ENCODE results near the gene AHI1. TPM values are rescaled to one million over a fixed set of nuclear protein-coding genes. Genes with fewer than 3 reads are reported as not detected.

AHI1 gene
- total RNA-seq, 2 experiments from 2014 or later, result 10.8 to 14.0 TPM

DNA sequence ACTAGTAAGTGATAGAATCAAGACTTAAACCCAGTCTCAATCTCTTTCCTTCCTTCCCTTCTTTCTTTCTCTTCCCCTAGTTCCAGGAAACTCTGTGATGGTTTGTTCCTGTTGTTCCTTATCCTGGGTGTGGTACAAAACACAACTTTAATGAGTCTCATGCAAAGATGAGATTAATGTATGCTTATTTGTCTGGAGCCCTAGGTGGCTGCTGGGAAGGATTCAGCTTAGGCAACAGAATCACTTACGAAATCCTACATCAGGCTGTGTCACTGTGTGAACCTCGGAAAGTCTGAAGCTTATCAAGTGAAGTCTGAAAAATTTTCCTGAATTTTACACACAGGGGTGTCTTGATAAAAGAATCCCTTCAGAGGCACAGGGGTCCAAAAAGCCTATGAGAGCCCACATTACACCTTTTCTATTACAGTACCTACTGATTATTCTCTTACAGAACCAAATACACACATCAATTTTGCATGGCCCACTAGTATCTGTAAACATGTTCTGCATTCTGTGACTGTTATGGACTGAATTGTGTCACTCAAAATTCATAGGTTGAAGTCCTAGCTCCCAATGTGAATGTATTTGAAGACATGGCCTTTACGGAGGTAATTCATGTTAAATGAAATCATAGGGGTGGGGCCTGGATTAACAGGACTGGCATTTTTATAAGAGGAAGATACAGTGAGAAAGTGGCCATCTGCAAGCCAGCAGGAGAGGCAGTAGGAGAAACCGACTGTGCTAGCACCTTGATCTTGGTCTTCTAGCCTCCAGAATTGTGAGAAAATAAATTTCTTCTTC, 171.7 kb downstream of the AHI1 start:
- CTCF ChIA-PET, result interaction anchor here (1.0 kb wide), 1 partner anchor 9 kb away, joined by 4 read pairs; no protein-coding TSS in a partner anchor
- Mint-ChIP-seq H3K9me3 (no peaks in the 10 kb centered on the region), H3K27me3 (no peaks in the 10 kb centered on the region), H3K36me3 (ENCODE audit: low read depth) (peaks cover 8% of the 10 kb centered on the region), H3K27ac (no peak overlapping the region), H3K4me3 (no peak overlapping the region), H3K4me1 (peaks cover 12% of the 10 kb centered on the region)
- no peak for DNase-seq
- POLR2A ChIA-PET, result no interaction called here

DNA sequence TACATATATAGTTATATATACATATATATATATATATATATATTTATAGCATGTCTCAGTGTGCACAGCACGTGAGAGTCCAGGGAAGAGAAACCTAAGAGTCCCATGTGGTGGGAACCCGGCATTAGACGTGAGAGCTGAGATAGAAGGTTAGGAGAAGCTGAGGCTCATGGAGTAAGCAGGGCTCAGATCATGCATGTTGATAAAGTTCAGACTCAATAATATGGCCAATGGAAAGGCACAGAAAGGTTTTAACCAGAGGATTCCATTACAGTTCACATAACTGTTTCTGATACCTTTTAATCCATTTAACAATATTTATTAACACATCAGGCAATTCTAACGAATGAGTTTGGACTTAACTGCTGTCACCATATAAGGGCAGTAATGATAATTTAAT, 173.0 kb downstream of the AHI1 start:
- no peaks in the 10 kb centered on the region for H3K27me3 Mint-ChIP-seq
- CTCF ChIA-PET, result interaction anchor here (0.6 kb wide), 1 partner anchor 159 kb away, joined by 3 read pairs; no protein-coding TSS in a partner anchor
- H3K4me3 Mint-ChIP-seq, result no peak overlapping the region
- no peaks in the 10 kb centered on the region for H3K9me3 Mint-ChIP-seq
- no peak for DNase-seq
- peaks cover 12% of the 10 kb centered on the region for H3K4me1 Mint-ChIP-seq
- peaks cover 6% of the 10 kb centered on the region for H3K36me3 Mint-ChIP-seq (ENCODE audit: low read depth)
- no peak overlapping the region for H3K27ac Mint-ChIP-seq
- POLR2A ChIA-PET, result no interaction called here

DNA sequence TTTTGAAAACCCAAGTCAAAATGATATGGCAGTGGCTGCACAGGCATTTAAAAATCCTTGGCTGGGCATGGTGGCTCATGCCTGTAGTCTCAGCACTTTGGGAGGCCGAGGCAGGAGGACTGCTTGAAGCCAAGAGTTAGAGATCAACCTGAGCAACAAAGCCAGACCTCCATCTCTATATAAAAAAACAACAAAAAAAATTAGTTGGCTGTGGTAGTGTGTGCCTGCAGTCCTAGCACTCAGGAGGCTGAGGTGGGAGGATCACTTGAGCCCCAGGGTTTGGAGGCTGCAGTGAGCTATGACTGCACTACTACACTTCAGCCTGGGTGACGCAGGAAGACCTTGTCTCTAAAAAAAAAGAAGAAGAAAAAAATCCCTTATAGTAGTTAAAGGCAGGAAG, 173.6 kb downstream of the AHI1 start:
- H3K36me3 Mint-ChIP-seq (ENCODE audit: low read depth), result peaks cover 4% of the 10 kb centered on the region
- CTCF ChIA-PET, result interaction anchor here (2.1 kb wide), 1 partner anchor 9 kb away, joined by 7 read pairs; no protein-coding TSS in a partner anchor
- POLR2A ChIA-PET, result interaction anchor here (0.6 kb wide), 1 partner anchor 69 kb away, joined by 5 read pairs; no protein-coding TSS in a partner anchor
- H3K27me3 Mint-ChIP-seq, result no peaks in the 10 kb centered on the region
- no peak for DNase-seq
- peaks cover 12% of the 10 kb centered on the region for H3K4me1 Mint-ChIP-seq
- H3K27ac Mint-ChIP-seq, result no peak overlapping the region
- H3K9me3 Mint-ChIP-seq, result no peaks in the 10 kb centered on the region
- H3K4me3 Mint-ChIP-seq, result no peak overlapping the region

DNA sequence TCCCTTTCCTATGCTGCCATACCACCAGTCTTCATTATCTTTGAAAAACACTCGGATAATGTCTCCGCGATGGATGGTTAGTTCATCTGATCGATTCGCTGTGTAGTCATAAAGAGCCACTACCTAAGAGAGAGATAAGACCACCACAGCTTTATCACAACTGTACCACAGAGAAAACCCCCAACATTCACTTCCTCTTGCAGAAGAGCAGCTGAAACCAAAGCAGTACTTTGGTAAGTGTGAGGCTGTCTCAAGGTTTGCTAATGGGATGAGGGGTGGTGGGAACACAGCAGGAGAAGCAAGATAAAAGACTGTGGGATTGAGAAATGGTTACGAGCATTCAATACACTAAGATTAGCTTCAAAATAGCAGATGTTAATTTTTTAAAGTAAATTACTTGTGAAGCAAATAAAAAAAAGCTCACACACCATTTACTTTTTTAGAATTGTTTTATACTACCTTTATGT, 174.3 kb downstream of the AHI1 start:
- POLR2A ChIA-PET, result no interaction called here
- no peak for DNase-seq
- Mint-ChIP-seq H3K4me1 (peaks cover 10% of the 10 kb centered on the region), H3K27me3 (no peaks in the 10 kb centered on the region), H3K27ac (no peak overlapping the region), H3K9me3 (no peaks in the 10 kb centered on the region), H3K4me3 (no peak overlapping the region), H3K36me3 (ENCODE audit: low read depth) (peaks cover 4% of the 10 kb centered on the region)
- CTCF ChIA-PET, result interaction anchor here (0.6 to 2.1 kb wide), 2 partner anchors 10 to 51 kb away, joined by 3 to 7 read pairs; no protein-coding TSS in a partner anchor

DNA sequence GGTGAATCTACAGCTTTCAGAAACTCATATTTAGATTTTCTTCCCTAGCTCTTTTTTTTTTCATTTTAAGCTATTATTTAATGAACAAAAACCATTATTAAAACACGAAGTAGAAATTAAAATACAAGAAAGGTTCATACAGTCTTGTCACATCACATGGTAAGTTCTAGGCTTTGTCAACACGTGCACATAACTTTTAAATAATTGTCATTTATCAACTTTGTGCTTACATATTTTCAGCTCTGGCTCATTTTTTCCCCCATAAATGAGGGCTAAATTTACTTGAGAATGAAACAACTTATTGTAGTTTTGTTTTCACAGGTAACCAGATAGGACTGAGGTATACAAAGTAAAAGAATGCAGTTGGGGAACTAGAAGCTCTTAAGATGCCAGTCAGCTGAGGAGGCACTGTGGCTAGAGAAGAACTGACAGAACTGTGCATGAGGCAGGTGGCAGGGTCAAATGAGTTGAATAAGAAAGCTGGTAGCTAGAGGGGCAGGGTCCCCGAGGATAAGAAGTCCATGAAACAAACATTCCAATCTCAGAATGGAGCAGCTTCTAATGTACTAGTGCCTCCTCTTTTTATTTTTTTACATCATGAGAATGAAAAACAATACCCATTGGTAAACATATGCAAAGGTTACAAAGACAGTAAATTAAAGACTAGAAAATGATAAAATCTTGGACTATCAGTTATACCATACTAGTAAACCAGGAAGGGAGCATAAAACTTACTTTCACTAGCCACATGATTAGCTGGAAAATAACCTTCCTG, 174.9 kb downstream of the AHI1 start:
- no peak overlapping the region for H3K4me3 Mint-ChIP-seq
- H3K36me3 Mint-ChIP-seq (ENCODE audit: low read depth), result peaks cover 2% of the 10 kb centered on the region
- no peak for DNase-seq
- H3K4me1 Mint-ChIP-seq, result peaks cover 10% of the 10 kb centered on the region
- no peak overlapping the region for H3K27ac Mint-ChIP-seq
- ChIA-PET POLR2A (no interaction called here), CTCF (interaction anchor here (0.6 to 2.1 kb wide), 3 partner anchors 10 to 660 kb away, joined by 3 to 7 read pairs (median 3); no protein-coding TSS in a partner anchor)
- no peaks in the 10 kb centered on the region for H3K9me3 Mint-ChIP-seq
- no peaks in the 10 kb centered on the region for H3K27me3 Mint-ChIP-seq

GRCh38 chr6:135320721-135321621, 176.6 kb downstream of the AHI1 start:
- ChIA-PET CTCF (interaction anchor here (1.0 kb wide), 1 partner anchor 22 kb away, joined by 3 read pairs; no protein-coding TSS in a partner anchor), POLR2A (no interaction called here)

DNA sequence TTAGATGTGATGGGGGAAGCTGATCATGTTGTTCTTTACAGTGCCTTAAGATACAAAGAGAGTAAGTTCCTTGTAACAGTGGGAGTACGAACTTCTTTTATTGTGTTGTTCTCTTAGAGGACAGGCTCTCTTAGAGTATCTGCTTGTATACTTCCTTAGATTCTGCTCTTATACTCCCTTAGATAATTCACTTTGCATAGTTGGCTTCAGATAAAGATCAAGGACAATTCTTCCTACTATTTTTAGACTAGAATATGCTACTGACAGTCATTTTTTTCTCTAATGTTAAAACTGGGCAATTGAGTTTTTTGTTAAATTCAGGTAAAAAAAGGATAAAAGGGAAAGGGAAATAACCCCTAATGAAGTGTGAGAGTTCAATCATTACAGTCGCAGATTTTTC, 177.7 kb downstream of the AHI1 start:
- CTCF ChIA-PET, result no interaction called here
- no peak overlapping the region for H3K4me3 Mint-ChIP-seq
- H3K27me3 Mint-ChIP-seq, result no peaks in the 10 kb centered on the region
- POLR2A ChIA-PET, result no interaction called here
- DNase-seq, result no peak
- peaks cover 2% of the 10 kb centered on the region for H3K36me3 Mint-ChIP-seq (ENCODE audit: low read depth)
- no peak overlapping the region for H3K27ac Mint-ChIP-seq
- H3K9me3 Mint-ChIP-seq, result no peaks in the 10 kb centered on the region
- peaks cover 8% of the 10 kb centered on the region for H3K4me1 Mint-ChIP-seq

More at GRCh38 chr6:135320721-135321621, 176.6 kb downstream of the AHI1 start:
- Mint-ChIP-seq H3K4me1 (peaks cover 10% of the 10 kb centered on the region), H3K4me3 (no peak overlapping the region), H3K27me3 (no peaks in the 10 kb centered on the region), H3K36me3 (ENCODE audit: low read depth) (peaks cover 2% of the 10 kb centered on the region), H3K27ac (no peak overlapping the region), H3K9me3 (no peaks in the 10 kb centered on the region)
- DNase-seq, result no peak

DNA sequence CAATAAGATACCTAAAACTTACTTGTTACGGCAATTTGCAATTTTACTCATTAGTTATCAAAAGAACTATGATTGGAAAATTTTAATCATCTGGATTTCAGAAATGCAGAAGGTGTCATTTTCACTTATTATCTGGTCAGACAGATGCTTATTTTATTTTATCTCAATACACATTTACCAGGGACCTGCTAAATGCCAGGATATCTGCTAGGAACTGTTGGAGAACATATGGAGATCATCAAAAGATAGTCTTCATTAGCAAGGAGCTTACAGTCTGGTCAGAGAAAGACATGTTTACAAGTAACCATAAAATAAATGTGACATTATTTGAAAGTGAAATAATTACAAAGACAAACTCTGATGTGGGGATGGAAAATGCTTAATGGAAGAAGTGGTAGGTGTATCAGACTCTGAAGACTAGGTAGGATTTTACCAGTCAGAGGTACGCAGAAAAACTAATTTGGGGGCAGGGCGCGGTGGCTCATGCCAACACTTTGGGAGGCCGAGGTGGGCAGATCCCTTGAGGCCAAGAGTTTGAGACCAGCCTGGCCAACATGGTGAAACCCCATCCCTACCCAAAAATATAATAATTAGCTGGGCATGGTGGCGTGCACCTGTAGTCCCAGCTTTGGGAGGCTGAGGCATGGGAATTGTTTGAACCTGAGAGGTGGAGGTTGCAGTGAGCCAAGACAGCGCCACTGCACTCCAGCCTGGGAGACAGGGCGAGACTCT, 178.6 kb downstream of the AHI1 start:
- Mint-ChIP-seq H3K36me3 (ENCODE audit: low read depth) (peaks cover 2% of the 10 kb centered on the region), H3K27ac (no peak overlapping the region), H3K9me3 (no peaks in the 10 kb centered on the region), H3K4me1 (peaks cover 8% of the 10 kb centered on the region), H3K4me3 (no peak overlapping the region), H3K27me3 (no peaks in the 10 kb centered on the region)
- POLR2A ChIA-PET, result no interaction called here
- CTCF ChIA-PET, result no interaction called here
- no peak for DNase-seq

DNA sequence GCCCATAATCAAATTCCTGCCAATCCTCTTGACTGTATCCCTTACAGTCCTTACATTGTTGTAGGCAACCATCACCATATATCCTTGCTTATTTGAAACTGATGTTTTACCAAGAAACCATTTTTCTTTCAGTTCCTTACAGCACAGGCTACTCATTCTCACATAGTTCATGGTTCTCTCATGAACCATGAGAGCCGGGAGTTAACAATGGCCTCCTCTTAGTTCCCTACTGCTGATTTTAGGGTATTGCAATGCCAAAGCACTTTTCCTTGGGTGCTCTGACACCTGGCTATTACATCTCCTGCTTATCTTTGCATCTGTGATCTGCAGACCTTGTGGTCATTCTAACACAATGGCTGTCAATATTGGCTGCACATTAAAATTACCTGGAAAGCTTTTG, 183.0 kb downstream of the AHI1 start:
- Mint-ChIP-seq H3K9me3 (no peaks in the 10 kb centered on the region), H3K27ac (no peak overlapping the region), H3K36me3 (ENCODE audit: low read depth) (peaks cover 5% of the 10 kb centered on the region), H3K27me3 (no peaks in the 10 kb centered on the region), H3K4me1 (no peaks in the 10 kb centered on the region), H3K4me3 (no peak overlapping the region)
- CTCF ChIA-PET, result no interaction called here
- no peak for DNase-seq
- POLR2A ChIA-PET, result no interaction called here

DNA sequence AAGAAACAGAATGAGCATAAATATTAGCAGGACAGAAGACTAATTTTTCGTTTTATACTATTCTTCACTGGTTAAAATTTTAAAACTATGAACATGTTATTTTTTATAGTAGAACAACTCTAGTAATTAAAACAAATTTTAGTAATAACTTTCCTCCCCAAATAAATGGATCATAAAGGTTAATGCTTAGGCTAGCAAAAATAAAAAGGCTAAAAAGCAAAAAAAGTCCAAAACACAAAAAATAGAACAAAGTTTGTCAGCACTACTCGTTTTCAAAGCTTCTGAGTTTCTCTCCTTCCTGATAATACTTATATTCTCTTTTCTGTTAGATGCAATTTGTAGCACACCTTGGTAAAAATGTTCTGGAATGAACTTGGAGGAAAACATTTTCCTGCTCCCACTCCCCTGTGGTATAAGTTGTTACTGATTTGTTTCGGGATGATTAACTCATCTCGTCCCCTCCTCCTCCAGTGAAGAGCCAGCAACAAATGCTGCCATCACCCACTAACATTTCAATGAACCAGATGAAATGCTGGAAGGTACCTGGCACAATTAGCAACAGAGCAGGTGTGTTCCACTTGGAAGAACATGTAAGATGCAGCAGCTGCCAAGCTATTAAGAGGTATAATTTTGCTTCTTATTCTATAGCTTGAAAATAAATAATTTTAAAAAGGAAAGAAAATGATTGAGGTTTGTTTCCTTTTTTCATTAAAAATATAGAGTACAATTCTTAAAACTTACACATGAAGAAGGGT, 185.9 kb downstream of the AHI1 start:
- H3K36me3 Mint-ChIP-seq (ENCODE audit: low read depth), result peaks cover 5% of the 10 kb centered on the region
- H3K27ac Mint-ChIP-seq, result no peak overlapping the region
- H3K9me3 Mint-ChIP-seq, result no peaks in the 10 kb centered on the region
- no peak for DNase-seq
- no peak overlapping the region for H3K4me3 Mint-ChIP-seq
- POLR2A ChIA-PET, result no interaction called here
- H3K27me3 Mint-ChIP-seq, result no peaks in the 10 kb centered on the region
- H3K4me1 Mint-ChIP-seq, result no peaks in the 10 kb centered on the region
- CTCF ChIA-PET, result no interaction called here

DNA sequence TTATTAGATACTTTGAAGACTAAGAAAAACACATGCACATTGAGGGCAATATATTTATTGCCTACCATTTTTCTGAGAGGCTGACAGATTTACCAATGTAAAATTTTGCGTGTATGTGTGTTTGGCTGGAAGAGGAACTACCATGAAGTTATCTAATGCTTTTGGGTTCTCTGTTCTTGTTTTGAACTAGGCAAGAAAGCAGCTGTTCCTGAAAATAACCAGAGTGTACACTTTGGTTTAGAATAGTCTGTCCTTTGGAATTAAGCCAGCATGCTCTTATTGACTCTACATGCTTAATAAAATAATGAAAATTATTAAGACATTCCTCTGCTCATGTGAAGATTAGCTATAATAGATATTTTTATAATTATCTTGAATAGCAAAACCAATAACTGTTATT, 187.2 kb downstream of the AHI1 start:
- Mint-ChIP-seq H3K4me3 (no peak overlapping the region), H3K27ac (no peak overlapping the region), H3K36me3 (ENCODE audit: low read depth) (peaks cover 5% of the 10 kb centered on the region), H3K9me3 (no peaks in the 10 kb centered on the region), H3K4me1 (peaks cover 3% of the 10 kb centered on the region), H3K27me3 (no peaks in the 10 kb centered on the region)
- DNase-seq, result no peak
- POLR2A ChIA-PET, result no interaction called here
- CTCF ChIA-PET, result no interaction called here
